A673 (cell line): ENCODE data around the gene TMEM232. TPM values are rescaled to one million over a fixed set of nuclear protein-coding genes. Genes with fewer than 3 reads are reported as not detected.

ENCODE experiments used
- BruUV-seq: library from RNA; stranded (reverse); fragments of 400-500 nt; replicated peaks from 2 replicates; lab custom pipeline; 2021; lab: Mats Ljungman, UMichigan
- CTCF ChIA-PET: fragments of 300-600 bp; sonication (Branson Sonifier 250); formaldehyde crosslinking; loops from one replicate; lab custom pipeline; 2022; ENCODE audit warnings: antibody characterized with exemption; lab: Charles Lee
- POLR2A ChIA-PET: fragments of 300-600 bp; sonication (Branson Sonifier 250); formaldehyde crosslinking; loops from one replicate; lab custom pipeline; 2022; ENCODE audit warnings: antibody characterized with exemption; ENCODE audit not compliant: low non-redundant PET; lab: Charles Lee
- DNase-seq: peaks from one replicate; pipeline ENCODE4 v3.0.0-alpha.2; 2015; ENCODE audit warnings: low spot score
- H3K27ac ChIP-seq: fragments of 200-600 bp; sonication (generic); 2 replicates; pipeline ENCODE4 v1.5.1; 2016; ENCODE audit warnings: mixed run types, low read depth, mild to moderate bottlenecking, mixed read lengths, antibody characterized with exemption, low read length; ENCODE audit not compliant: poor library complexity, severe bottlenecking
- H3K27me3 ChIP-seq: fragments of 200-600 bp; sonication (generic); replicated peaks from 2 replicates; pipeline ENCODE4 v1.6.1; 2017; ENCODE audit warnings: mixed run types, low read depth, mild to moderate bottlenecking, mixed read lengths, antibody characterized with exemption, low read length; ENCODE audit not compliant: insufficient read depth, poor library complexity
- H3K36me3 ChIP-seq: fragments of 200-600 bp; sonication (generic); 2 replicates; pipeline ENCODE4 v1.6.1; 2016; ENCODE audit warnings: mixed run types, mild to moderate bottlenecking, mixed read lengths, antibody characterized with exemption, low read length; ENCODE audit not compliant: insufficient read depth, poor library complexity, severe bottlenecking
- H3K4me1 ChIP-seq: fragments of 200-600 bp; sonication (generic); 2 replicates; pipeline ENCODE4 v1.6.1; 2017; ENCODE audit warnings: mixed run types, mild to moderate bottlenecking, mixed read lengths, antibody characterized with exemption, low read length; ENCODE audit not compliant: insufficient read depth, poor library complexity, severe bottlenecking
- H3K4me3 ChIP-seq: fragments of 200-600 bp; sonication (generic); 2 replicates; pipeline ENCODE4 v1.5.1; 2016; ENCODE audit warnings: low read depth, mixed run types, mild to moderate bottlenecking, mixed read lengths, low read length; ENCODE audit not compliant: poor library complexity, severe bottlenecking
- H3K9me3 ChIP-seq: fragments of 200-600 bp; sonication (generic); 2 replicates; pipeline ENCODE4 v1.6.1; 2016; ENCODE audit warnings: mixed run types, low read depth, mild to moderate bottlenecking, mixed read lengths, antibody characterized with exemption, low read length; ENCODE audit not compliant: poor library complexity, severe bottlenecking
- CTCF ChIP-seq: fragments of 300-800, 200-600 bp; sonication (generic); conservative IDR thresholded peaks from 2 replicates; pipeline ENCODE4 v1.5.1; 2017; ENCODE audit warnings: low read depth, mild to moderate bottlenecking, antibody characterized with exemption, low read length, moderate library complexity, mixed read lengths
- EZH2 ChIP-seq: fragments of 200-600 bp; sonication (generic); IDR thresholded peaks from 2 replicates; pipeline ENCODE4 v1.6.1; 2017; ENCODE audit warnings: borderline replicate concordance, low read depth, mild to moderate bottlenecking, mixed read lengths, antibody characterized with exemption, low read length; ENCODE audit not compliant: poor library complexity, severe bottlenecking
- intact Hi-C: fragments of 100-400 bp; cut with micrococcal nuclease; formaldehyde crosslinking; loops from one replicate; pipeline ENCODE4 v1.10.0; 2022; ENCODE audit not compliant: unreplicated experiment
- total RNA-seq: library from RNA; stranded (reverse); gene quantifications from 2 replicates; pipeline ENCODE4 v1.2.3, GENCODE V29; 2021

TMEM232 gene
- total RNA-seq, 1 experiment from 2014 or later: 0.82 TPM

- Histone ChIP-seq H3K27me3 (no peaks in the 10 kb centered on the region), H3K4me3 (no peak overlapping the region), H3K9me3 (no peaks in the 10 kb centered on the region), H3K36me3 (peaks cover 6% of the 10 kb centered on the region), H3K27ac (no peak overlapping the region), H3K4me1 (no peaks in the 10 kb centered on the region)
- intact Hi-C loops: loop anchor here (10.0 kb wide), 2 partner anchors 113 to 343 kb away; partner anchors contain the start of gene WDR36
- CTCF ChIA-PET: no interaction called here
- POLR2A ChIA-PET: no interaction called here
- BruUV-seq: no TSS peak
- DNase-seq: no peak
- TF ChIP-seq CTCF (no peak), EZH2 (no peak)
Measured at GRCh38 chr5:110751902-110752762, 25.7 kb upstream of the TMEM232 start.

GRCh38 chr5:110738812-110739651 is 12.6 kb upstream of the TMEM232 start, which contains the start of gene SLC25A46:
Gene SLC25A46, plus strand, starts transcription at chr5:110739007. Its CDS starts 113 bp downstream, at chr5:110739120.
- CTCF ChIA-PET: no interaction called here

More at GRCh38 chr5:110738812-110739651, 12.6 kb upstream of the TMEM232 start, which contains the start of gene SLC25A46:
- Histone ChIP-seq H3K9me3 (no peaks in the 10 kb centered on the region), H3K4me3 (peak within 1 kb of the TSS; percentile 84), H3K4me1 (peaks cover 7% of the 10 kb centered on the region), H3K36me3 (no peaks in the 10 kb centered on the region), H3K27me3 (no peaks in the 10 kb centered on the region), H3K27ac (peak within 1 kb of the TSS; percentile 63)
- intact Hi-C loops: no loop called here
- DNase-seq: peak; percentile 92
- no TSS peak for BruUV-seq
- POLR2A ChIA-PET: no interaction called here
- TF ChIP-seq EZH2 (no peak), CTCF (no peak)
